ENCODE results near the gene DCPS.

GRCh38 chr11:126336671-126337101, 32.8 kb downstream of the DCPS start:
- TF ChIP-seq CTCF (IDR thresholded peaks at IDR 0.05) (no peak), POLR2A (IDR thresholded peaks at IDR 0.05) (no peak)
